Activated T-helper 1 cell treated with Interleukin-2 at 50 U/mL for 16 hours (primary cell): Measurements from ENCODE around the gene PRCP.

Experiments
- DNase-seq: peaks from one replicate; pipeline ENCODE4 v3.0.0-alpha.2; 2020; ENCODE audit warnings: low read depth

PRCP gene

DNA sequence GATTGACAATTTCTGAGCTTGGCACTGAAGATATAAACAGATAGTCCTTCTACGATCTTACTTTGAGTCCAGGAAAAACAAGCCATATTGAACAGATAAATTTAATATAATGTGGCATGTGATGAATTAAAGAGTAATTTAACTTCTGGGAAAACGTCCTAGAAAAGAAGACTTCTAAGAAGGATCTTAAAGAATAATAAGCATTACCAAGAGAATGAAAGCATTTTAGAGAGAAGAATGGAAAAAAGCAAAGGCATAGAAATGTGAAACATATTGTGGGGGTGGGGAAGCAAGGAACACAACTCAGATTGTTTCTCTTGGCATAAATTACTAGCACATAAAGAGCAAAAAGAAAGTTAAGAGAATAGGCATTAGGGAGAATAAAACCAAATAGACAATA, 6.7 kb upstream of the PRCP start:
- DNase-seq, result no peak

DNA sequence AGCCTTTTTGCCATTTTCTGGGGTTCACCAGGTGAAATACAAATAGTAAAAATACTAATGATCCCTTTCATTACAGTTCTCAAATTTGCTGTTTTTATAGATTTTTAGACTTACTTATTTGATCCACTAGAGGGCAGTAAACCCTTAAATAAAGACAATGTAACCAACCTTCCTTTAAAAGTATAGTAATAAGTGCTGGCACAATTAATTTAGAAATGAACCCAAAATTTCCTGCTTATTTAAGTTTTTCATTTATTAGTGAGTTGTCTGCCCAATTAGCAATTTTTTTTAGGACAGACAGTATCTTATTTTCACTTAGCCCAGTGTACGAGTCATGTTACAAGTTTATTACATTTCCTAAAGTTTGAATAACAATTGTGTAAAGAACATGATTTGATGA, 6.0 kb upstream of the PRCP start:
- DNase-seq, result no peak

- DNase-seq, result no peak
These were observed 3.8 kb upstream of the PRCP start for GRCh38 chr11:82903843-82904586.

DNA sequence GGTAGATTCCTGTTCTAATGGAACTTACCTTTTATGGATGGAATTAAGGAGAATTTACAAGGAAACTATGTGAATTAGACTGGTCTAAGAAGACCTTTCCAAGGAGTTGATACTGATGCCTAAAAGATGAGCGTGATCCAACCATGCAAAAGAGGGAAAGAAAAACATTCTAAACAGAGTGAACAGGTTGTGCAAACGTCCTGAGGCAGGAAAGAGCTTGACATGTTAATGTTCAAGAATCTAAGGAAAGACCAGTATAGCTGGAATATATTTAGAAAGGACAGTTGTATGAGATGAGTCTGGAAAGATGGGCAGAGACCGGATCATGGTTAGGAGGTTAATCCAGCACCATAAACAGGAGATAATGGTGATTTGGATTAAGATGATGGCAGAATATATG, 2.6 kb upstream of the PRCP start:
- DNase-seq, result no peak

- no peak for DNase-seq
These were observed 1.8 kb upstream of the PRCP start for GRCh38 chr11:82901922-82902485.

GRCh38 chr11:82901165-82901921, 1.1 kb upstream of the PRCP start, which contains the start of gene DDIAS:
Gene DDIAS, plus strand, starts transcription at chr11:82901736. Its CDS starts 13,003 bp downstream, at chr11:82914739.
- peak; percentile 87 for DNase-seq

DNA sequence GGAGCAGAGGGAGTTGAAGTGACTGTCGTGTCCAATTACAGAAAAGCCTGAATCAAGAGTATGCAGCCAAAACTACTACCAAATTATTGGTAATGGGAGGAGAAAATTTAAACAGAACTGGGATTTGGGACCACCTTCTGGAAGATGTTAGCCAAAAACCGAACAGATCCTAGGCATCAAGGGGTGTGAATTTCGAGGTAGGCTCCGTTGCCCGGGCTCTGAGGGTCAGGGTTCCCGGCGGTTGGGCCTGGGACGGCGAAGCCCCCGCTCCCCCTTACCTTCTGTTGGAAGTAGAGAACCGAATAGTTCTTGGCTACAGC, 313 bp downstream of the PRCP start:
- no peak for DNase-seq

DNA sequence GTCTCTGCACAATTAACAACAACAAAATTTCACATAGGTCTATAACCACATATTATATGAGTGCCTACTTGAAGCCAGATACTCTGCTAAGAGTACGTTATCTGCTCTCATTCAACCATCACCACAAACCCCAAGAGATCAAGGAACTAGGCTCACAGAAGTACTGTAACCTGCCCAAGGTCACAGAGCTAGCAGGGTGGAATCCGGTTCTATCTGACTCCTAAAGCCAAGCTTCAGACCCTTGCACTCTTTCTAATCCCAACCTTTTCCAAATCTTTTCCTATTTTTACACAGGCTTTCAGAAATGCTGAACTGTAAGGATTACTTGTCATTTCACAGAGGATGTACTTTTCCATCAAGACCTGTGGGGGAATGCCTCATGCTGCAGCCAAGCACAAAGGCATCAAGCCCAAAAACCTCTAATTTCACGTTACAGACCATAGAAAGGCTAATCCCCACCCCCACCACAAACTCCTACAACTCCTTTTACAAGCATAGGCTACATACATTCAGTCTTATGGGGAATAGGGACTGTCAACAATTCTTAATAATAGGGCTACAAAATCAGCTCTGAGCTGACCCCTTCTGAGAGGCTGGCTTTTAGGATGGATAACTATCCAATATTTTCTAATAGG, 927 bp downstream of the PRCP start:
- no peak for DNase-seq

- no peak for DNase-seq
These were observed 2.0 kb downstream of the PRCP start for GRCh38 chr11:82898241-82898640.

GRCh38 chr11:82896183-82896582, 4.0 kb downstream of the PRCP start:
- DNase-seq, result no peak

GRCh38 chr11:82895437-82896091, 4.7 kb downstream of the PRCP start:
- DNase-seq, result no peak

- DNase-seq, result no peak
These were observed 7.5 kb downstream of the PRCP start for GRCh38 chr11:82892611-82893169.

DNA sequence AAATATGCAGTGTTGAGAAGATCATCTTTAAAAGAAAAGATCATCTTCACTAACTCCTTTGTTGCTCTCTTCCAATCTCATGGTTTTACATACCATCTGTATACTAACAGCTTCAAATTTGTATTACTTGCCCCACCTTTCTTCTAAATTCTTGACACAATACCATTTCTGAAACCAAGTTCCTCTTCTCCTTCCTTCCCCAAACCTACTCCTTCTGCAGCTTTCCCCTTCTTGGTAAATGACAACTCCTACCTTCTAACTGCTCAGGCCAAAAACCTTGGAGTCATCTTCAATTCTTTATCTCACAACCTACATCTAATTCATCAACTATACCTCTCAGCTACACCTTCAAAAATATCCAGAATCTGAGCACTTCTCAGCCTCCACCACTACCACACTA, 9.3 kb downstream of the PRCP start:
- no peak for DNase-seq

DNA sequence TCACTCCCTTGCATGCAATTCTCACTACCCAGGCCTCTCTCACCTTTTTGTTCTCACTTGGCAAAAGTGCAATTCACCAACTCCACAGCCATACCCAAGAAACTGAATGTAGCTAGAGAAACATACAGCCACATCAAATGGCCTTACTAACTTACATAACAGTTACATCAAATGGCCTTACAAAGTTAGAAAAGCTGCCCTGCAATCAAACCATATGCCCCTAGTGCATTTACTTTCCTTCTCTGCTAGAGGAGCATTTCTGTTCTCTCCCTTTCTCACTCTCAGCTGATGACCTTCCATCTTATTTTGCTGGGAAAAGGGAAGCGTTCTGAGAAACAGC, 10.3 kb downstream of the PRCP start:
- DNase-seq, result no peak

- no peak for DNase-seq
These were observed 10.9 kb downstream of the PRCP start for GRCh38 chr11:82889133-82890001.

GRCh38 chr11:82883853-82884252, 16.4 kb downstream of the PRCP start:
- no peak for DNase-seq

GRCh38 chr11:82874646-82875523, 25.3 kb downstream of the PRCP start:
- no peak for DNase-seq

- no peak for DNase-seq
These were observed 26.3 kb downstream of the PRCP start for GRCh38 chr11:82873919-82874333.

- DNase-seq, result no peak
These were observed 27.7 kb downstream of the PRCP start for GRCh38 chr11:82872377-82873150.
